CD8-positive, alpha-beta memory T cell (primary cell): ENCODE data around the gene MS4A4A. TPM values are rescaled to one million over a fixed set of nuclear protein-coding genes. Genes with fewer than 3 reads are reported as not detected.
"Not testable (repeated sequence)": the region's sequence is repeated elsewhere in the genome, so short reads cannot be mapped to it uniquely, and the experiment has no call there.

Experiments used
- CTCF ChIA-PET: fragments of 350-600 bp; sonication (Branson Sonifier 250); formaldehyde crosslinking; loops from one replicate; lab custom pipeline; 2021; ENCODE audit warnings: antibody characterized with exemption; lab: Charles Lee
- POLR2A ChIA-PET: fragments of 350-600 bp; sonication (Branson Sonifier 250); formaldehyde crosslinking; loops from one replicate; lab custom pipeline; 2021; ENCODE audit warnings: antibody characterized with exemption; lab: Charles Lee
- DNase-seq, 5 donors: peaks; one replicate each; pipeline versions ENCODE4 v3.0.0 to v3.0.0-alpha.2; 2020 to 2022; ENCODE audit warnings: mixed read lengths in 1 of 5
- H3K27ac ChIP-seq: one replicate; pipeline ENCODE4 v1.7.0; 2013; ENCODE audit warnings: low read depth, mild to moderate bottlenecking, low read length, moderate library complexity
- H3K27me3 ChIP-seq: 2 replicates; pipeline ENCODE4 v1.7.0; 2013; ENCODE audit warnings: low read length, mild to moderate bottlenecking; ENCODE audit not compliant: insufficient read depth, poor library complexity, severe bottlenecking
- H3K36me3 ChIP-seq: 2 replicates; pipeline ENCODE4 v1.7.0; 2013; ENCODE audit warnings: mild to moderate bottlenecking, low read length, moderate library complexity; ENCODE audit not compliant: insufficient read depth
- H3K4me1 ChIP-seq: 2 replicates; pipeline ENCODE4 v1.7.0; 2013; ENCODE audit warnings: mild to moderate bottlenecking, low read length, moderate library complexity; ENCODE audit not compliant: insufficient read depth
- H3K4me3 ChIP-seq: 2 replicates; pipeline ENCODE4 v1.7.0; 2013; ENCODE audit warnings: mild to moderate bottlenecking, low read length
- H3K9me3 ChIP-seq: 2 replicates; pipeline ENCODE4 v1.7.0; 2013; ENCODE audit warnings: mild to moderate bottlenecking, low read length
- H3K27ac Mint-ChIP-seq, 8 donors: one replicate each; pipeline ENCODE4 v1.8.0; 2020 to 2021; ENCODE audit warnings: mixed read lengths in 8 of 8, mild to moderate bottlenecking in 6 of 8, inconsistent platforms in 3 of 8, moderate library complexity in 3 of 8
- H3K27me3 Mint-ChIP-seq, 2 donors: one replicate each; pipeline ENCODE4 v1.8.0; 2020 to 2021; ENCODE audit warnings: mixed read lengths in 2 of 2, mild to moderate bottlenecking in 1 of 2, moderate library complexity in 1 of 2
- H3K36me3 Mint-ChIP-seq, 3 donors: one replicate each; pipeline ENCODE4 v1.8.0; 2020 to 2021; ENCODE audit warnings: mixed read lengths in 3 of 3, inconsistent platforms in 1 of 3, mild to moderate bottlenecking in 1 of 3
- H3K4me1 Mint-ChIP-seq, 3 donors: one replicate each; pipeline ENCODE4 v1.8.0; 2020 to 2021; ENCODE audit warnings: mixed read lengths in 3 of 3, inconsistent platforms in 1 of 3, mild to moderate bottlenecking in 1 of 3
- H3K4me3 Mint-ChIP-seq, 7 donors: one replicate each; pipeline ENCODE4 v1.8.0; 2020 to 2021; ENCODE audit warnings: mixed read lengths in 7 of 7, mild to moderate bottlenecking in 6 of 7, moderate library complexity in 4 of 7, inconsistent platforms in 2 of 7
- H3K9me3 Mint-ChIP-seq, 5 donors: one replicate each; pipeline ENCODE4 v1.8.0; 2020 to 2022; ENCODE audit warnings: mixed read lengths in 5 of 5, mild to moderate bottlenecking in 3 of 5, moderate library complexity in 2 of 5, inconsistent platforms in 1 of 5
- polyA plus RNA-seq: library from polyadenylated mRNA; unstranded; fragments of 300-500 nt; fragmentation: Illumina TruSeq; gene quantifications from one replicate; pipeline ENCODE4 v1.2.3, GENCODE V29; 2021
- total RNA-seq, 2 experiments: library from RNA; stranded (reverse); gene quantifications; one replicate each; pipeline ENCODE4 v1.2.3, GENCODE V29; 2021

The MS4A4A gene
- total and polyA plus RNA-seq, 3 experiments from 2014 or later, result 0.20 TPM; not detected in 2

DNA sequence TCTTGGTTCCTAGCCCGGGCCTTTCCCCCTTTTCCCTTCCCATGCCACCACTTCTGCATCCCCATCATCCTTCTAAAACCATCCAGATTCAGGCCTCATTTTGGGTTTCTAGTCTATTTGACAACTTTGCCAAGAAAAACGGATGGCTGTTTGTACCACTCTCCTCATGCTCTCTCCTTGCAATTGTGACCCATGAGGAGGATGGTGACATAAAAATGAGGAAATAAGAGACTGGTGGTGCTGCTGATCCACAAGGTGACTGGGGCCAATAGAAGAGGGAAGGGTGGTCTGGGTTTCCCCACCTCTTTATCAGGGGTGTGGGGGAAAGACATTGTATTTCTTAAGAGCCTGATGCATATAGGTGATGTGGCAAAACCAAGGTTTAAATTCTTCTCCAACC, 1.0 kb downstream of the MS4A4A start:
- ChIA-PET CTCF (no interaction called here), POLR2A (no interaction called here)
- H3K27me3 ChIP-seq, result no peaks in the 10 kb centered on the region
- H3K36me3 Mint-ChIP-seq, result no peaks in the 10 kb centered on the region
- no peak overlapping the region for H3K27ac ChIP-seq
- no peaks in the 10 kb centered on the region for H3K36me3 ChIP-seq
- DNase-seq, result no peak
- H3K4me1 ChIP-seq, result no peaks in the 10 kb centered on the region
- no peaks in the 10 kb centered on the region for H3K9me3 ChIP-seq
- no peaks in the 10 kb centered on the region for H3K9me3 Mint-ChIP-seq
- H3K4me3 ChIP-seq, result no peak overlapping the region
- H3K27me3 Mint-ChIP-seq, result peaks cover 9 to 19% of the 10 kb centered on the region in 2 donors
- H3K27ac Mint-ChIP-seq, result no peak overlapping the region
- H3K4me3 Mint-ChIP-seq, result no peak overlapping the region
- H3K4me1 Mint-ChIP-seq, result no peaks in the 10 kb centered on the region

DNA sequence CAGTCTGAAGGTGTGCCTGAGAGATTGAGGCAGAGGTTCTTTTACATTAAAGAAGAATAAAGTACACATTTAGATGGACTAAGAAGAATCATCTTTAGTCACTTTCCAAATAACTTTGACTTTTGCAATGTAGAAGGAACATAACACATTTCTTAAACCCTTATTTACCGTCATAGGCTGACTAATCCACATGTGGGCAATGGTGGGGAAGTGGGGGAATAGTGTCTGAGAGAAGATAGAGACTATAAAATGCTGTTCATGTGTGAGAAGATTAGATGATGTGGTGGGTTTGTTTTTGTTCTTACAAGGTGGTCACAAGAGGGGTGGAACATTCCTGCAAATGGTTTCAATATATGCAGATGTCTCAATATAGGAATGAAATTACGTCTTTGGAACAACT, 1.8 kb downstream of the MS4A4A start:
- CTCF ChIA-PET, result no interaction called here

DNA sequence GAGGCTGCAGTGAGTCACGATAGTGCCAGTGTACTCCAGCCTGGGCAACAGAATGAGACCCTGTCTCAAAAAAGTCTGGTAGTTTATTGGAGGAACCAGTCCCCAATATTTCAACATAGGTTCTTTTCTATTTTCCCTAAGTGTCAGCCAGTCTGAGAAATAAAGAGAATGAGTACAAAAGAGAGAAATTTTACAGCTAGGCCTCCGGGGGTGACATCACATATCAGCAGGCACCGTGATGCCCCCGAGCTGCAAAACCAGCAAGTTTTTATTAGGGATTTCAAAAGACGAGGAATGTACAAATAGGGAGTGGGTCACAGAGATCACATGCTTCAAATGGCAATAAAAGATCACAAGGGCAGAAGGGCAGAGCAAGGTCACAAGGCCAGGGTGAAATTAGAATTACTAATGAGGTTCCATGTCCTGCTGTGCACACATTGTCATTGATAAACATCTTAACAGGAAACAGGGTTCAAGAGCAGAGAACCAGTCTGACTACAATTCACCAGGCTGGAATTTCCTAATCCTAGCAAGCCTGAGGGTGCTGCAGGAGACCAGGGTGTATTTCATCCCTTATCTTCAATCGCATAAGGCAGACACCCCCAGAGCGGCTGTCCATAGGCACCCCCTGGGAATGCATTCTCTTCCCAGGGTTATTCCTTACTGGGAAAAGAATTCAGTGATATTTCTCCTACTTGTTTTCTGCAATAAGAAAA, 5.1 kb downstream of the MS4A4A start:
- DNase-seq, H3K4me3 ChIP-seq, H3K27me3 ChIP-seq, H3K36me3 ChIP-seq, H3K9me3 ChIP-seq, H3K4me3 Mint-ChIP-seq, H3K27ac Mint-ChIP-seq, H3K27ac ChIP-seq, CTCF ChIA-PET, H3K27me3 Mint-ChIP-seq, H3K36me3 Mint-ChIP-seq, POLR2A ChIA-PET, H3K4me1 Mint-ChIP-seq, H3K4me1 ChIP-seq, H3K9me3 Mint-ChIP-seq: not testable (repeated sequence)

More for the DNA sequence above, 1.8 kb downstream of the MS4A4A start:
- DNase-seq, result no peak
- no peak overlapping the region for H3K27ac Mint-ChIP-seq
- no peaks in the 10 kb centered on the region for H3K27me3 ChIP-seq
- no peak overlapping the region for H3K4me3 Mint-ChIP-seq
- no peaks in the 10 kb centered on the region for H3K36me3 Mint-ChIP-seq
- no peaks in the 10 kb centered on the region for H3K36me3 ChIP-seq
- H3K4me1 ChIP-seq, result no peaks in the 10 kb centered on the region
- peaks cover 9 to 19% of the 10 kb centered on the region in 2 donors for H3K27me3 Mint-ChIP-seq
- no peaks in the 10 kb centered on the region for H3K4me1 Mint-ChIP-seq
- POLR2A ChIA-PET, result no interaction called here
- no peak overlapping the region for H3K27ac ChIP-seq
- H3K9me3 ChIP-seq, result no peaks in the 10 kb centered on the region
- H3K9me3 Mint-ChIP-seq, result no peaks in the 10 kb centered on the region
- no peak overlapping the region for H3K4me3 ChIP-seq

DNA sequence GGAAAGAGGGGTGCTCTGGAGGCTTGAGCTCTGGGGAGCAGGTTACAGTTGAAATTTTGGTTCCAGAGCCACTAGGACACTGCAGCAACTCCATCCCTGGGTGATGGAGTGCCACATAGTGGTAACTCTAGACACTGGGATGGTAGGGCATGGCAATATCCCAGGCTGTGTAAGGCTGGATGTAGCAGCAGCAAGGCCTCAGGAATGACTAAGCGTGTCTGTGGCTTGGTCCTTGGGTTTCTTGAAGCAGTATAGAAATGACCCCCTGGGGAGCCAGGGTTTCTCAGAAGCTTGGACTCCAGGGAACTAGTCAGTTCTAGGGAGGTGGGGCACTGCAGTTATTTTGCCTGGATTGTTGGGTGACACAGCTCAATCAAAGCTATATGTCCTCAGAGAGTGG, 8.1 kb downstream of the MS4A4A start:
- ChIA-PET CTCF (no interaction called here), POLR2A (no interaction called here)
- H3K27ac ChIP-seq, result no peak overlapping the region
- H3K27me3 Mint-ChIP-seq, result peaks cover 5 to 14% of the 10 kb centered on the region in 2 donors
- no peaks in the 10 kb centered on the region for H3K36me3 ChIP-seq
- no peaks in the 10 kb centered on the region for H3K27me3 ChIP-seq
- H3K27ac Mint-ChIP-seq, result no peak overlapping the region
- H3K9me3 Mint-ChIP-seq, result peaks cover 0 to 6% (median 0%) of the 10 kb centered on the region in 5 donors
- no peak for DNase-seq
- no peak overlapping the region for H3K4me3 ChIP-seq
- no peaks in the 10 kb centered on the region for H3K4me1 Mint-ChIP-seq
- H3K4me3 Mint-ChIP-seq, result no peak overlapping the region
- peaks cover 0 to 3% (median 0%) of the 10 kb centered on the region in 3 donors for H3K36me3 Mint-ChIP-seq
- H3K9me3 ChIP-seq, result no peaks in the 10 kb centered on the region
- H3K4me1 ChIP-seq, result no peaks in the 10 kb centered on the region

DNA sequence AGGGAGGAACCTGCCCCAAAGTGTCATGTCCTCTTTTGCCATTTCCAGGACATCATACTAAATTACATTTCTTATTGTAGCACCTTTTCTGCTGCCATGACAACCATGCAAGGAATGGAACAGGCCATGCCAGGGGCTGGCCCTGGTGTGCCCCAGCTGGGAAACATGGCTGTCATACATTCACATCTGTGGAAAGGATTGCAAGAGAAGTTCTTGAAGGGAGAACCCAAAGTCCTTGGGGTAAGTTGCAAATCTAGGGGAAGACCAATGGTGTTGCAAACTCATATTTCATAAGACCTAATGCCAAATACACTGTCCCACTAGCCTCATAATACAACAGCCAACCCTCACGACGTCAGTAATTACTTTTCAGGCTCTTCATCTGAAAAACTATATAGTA, 11.7 kb downstream of the MS4A4A start:
- H3K27me3 Mint-ChIP-seq, result peaks cover 5 to 29% of the 10 kb centered on the region in 2 donors
- Histone ChIP-seq H3K4me3 (no peak overlapping the region), H3K4me1 (no peaks in the 10 kb centered on the region), H3K27ac (no peak overlapping the region), H3K9me3 (no peaks in the 10 kb centered on the region), H3K27me3 (no peaks in the 10 kb centered on the region), H3K36me3 (no peaks in the 10 kb centered on the region)
- ChIA-PET CTCF (no interaction called here), POLR2A (no interaction called here)
- peaks cover 0 to 3% (median 0%) of the 10 kb centered on the region in 3 donors for H3K36me3 Mint-ChIP-seq
- no peak for DNase-seq
- H3K27ac Mint-ChIP-seq, result no peak overlapping the region
- H3K4me3 Mint-ChIP-seq, result no peak overlapping the region
- no peaks in the 10 kb centered on the region for H3K4me1 Mint-ChIP-seq
- H3K9me3 Mint-ChIP-seq, result peaks cover 0 to 6% (median 0%) of the 10 kb centered on the region in 5 donors

DNA sequence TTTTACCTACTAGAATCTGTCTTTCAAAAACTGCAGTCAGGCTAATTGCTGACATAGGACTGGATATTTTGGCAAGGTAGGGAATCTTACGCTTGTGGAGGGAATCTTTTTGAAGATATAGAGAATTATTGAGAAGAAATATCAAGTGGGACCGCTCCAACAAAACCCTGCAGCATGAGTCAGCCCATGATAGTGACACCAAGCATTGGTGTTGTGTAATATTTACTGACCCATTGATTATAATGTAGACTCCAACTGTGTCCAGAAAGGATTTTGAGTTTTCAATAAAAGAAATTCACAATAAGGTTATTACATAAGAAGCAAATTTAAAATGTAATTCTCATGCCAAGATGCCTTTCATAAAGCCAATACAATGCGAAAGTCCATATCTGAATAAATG, 20.7 kb downstream of the MS4A4A start:
- H3K4me1 ChIP-seq, result no peaks in the 10 kb centered on the region
- Mint-ChIP-seq H3K36me3 (no peaks in the 10 kb centered on the region), H3K27ac (no peak overlapping the region), H3K27me3 (peaks cover 0 to 20% of the 10 kb centered on the region in 2 donors), H3K9me3 (no peaks in the 10 kb centered on the region), H3K4me1 (no peaks in the 10 kb centered on the region), H3K4me3 (no peak overlapping the region)
- POLR2A ChIA-PET, result no interaction called here
- no peaks in the 10 kb centered on the region for H3K9me3 ChIP-seq
- H3K27ac ChIP-seq, result no peak overlapping the region
- H3K4me3 ChIP-seq, result no peak overlapping the region
- CTCF ChIA-PET, result no interaction called here
- H3K27me3 ChIP-seq, result no peaks in the 10 kb centered on the region
- DNase-seq, result no peak
- H3K36me3 ChIP-seq, result no peaks in the 10 kb centered on the region

DNA sequence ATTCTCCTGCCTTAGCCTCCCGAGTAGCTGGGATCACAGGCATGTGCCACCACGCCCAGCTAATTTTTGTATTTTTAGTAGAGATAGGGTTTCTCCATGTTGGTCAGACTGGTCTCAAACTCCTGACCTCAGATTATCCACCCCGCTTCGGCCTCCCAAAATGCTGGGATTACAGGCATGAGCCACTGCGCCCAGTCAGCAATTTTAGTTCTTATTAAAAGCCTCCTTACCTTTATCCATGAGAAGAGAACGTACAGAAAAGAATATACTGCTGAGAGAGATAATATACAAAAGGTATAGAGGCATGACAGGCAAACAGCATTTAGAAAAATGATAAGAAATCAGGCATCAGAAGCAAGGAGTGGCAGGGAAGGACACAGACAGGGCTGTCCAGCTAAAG, 21.4 kb downstream of the MS4A4A start:
- CTCF ChIA-PET, H3K36me3 ChIP-seq, DNase-seq, H3K4me3 ChIP-seq, H3K27ac Mint-ChIP-seq, H3K4me1 ChIP-seq, POLR2A ChIA-PET, H3K36me3 Mint-ChIP-seq, H3K9me3 ChIP-seq, H3K4me3 Mint-ChIP-seq, H3K4me1 Mint-ChIP-seq, H3K27me3 ChIP-seq, H3K27ac ChIP-seq, H3K9me3 Mint-ChIP-seq: not testable (repeated sequence)
- H3K27me3 Mint-ChIP-seq, result peaks cover 0 to 16% of the 10 kb centered on the region in 2 donors

DNA sequence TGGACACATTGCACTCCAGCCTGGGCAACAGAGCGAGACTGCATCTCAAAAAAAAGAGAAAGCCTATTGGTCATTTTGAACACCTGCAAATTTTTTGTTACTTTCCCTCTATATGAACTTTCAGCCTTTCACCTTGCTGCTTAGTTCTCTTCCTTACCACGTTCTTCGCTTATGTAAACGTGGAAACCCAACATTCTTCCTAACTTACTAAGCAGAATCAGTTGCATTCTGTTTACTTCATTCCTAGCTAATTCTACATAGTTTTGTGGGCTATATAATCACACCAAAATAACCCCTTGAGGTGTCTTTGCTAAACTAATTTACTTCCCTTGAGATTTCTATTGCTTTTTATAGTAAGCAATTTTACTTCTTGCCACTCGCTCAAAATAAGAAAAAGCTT, 23.2 kb downstream of the MS4A4A start:
- H3K9me3 ChIP-seq, result no peaks in the 10 kb centered on the region
- no peak for DNase-seq
- no peak overlapping the region for H3K4me3 ChIP-seq
- Mint-ChIP-seq H3K4me1 (no peaks in the 10 kb centered on the region), H3K36me3 (no peaks in the 10 kb centered on the region), H3K27ac (no peak overlapping the region), H3K9me3 (no peaks in the 10 kb centered on the region), H3K4me3 (no peak overlapping the region), H3K27me3 (peaks cover 0 to 20% of the 10 kb centered on the region in 2 donors)
- ChIA-PET POLR2A (no interaction called here), CTCF (no interaction called here)
- H3K36me3 ChIP-seq, result no peaks in the 10 kb centered on the region
- no peaks in the 10 kb centered on the region for H3K27me3 ChIP-seq
- H3K4me1 ChIP-seq, result no peaks in the 10 kb centered on the region
- no peak overlapping the region for H3K27ac ChIP-seq
